ENCODE measurements around the gene MAF.

The MAF gene

GRCh38 chr16:79618692-79619050 lies 18.1 kb upstream of the MAF start:
- DNase-seq (ENCODE audit: low read depth): no peak
- no peak for TF ChIP-seq CTCF (IDR thresholded peaks at IDR 0.05; ENCODE audit: low read length, missing control alignments)
- no peak overlapping the region for H3K4me3 ChIP-seq (replicated peaks; ENCODE audit: low read depth, low read length)

- TF ChIP-seq CTCF (IDR thresholded peaks at IDR 0.05; ENCODE audit: low read length, missing control alignments): no peak
- no peak for DNase-seq (ENCODE audit: low read depth)
- H3K4me3 ChIP-seq (replicated peaks; ENCODE audit: low read depth, low read length): no peak overlapping the region
Observed at GRCh38 chr16:79618041-79618691, 17.6 kb upstream of the MAF start.

GRCh38 chr16:79613009-79613408 lies 12.5 kb upstream of the MAF start:
- no peak for TF ChIP-seq CTCF (IDR thresholded peaks at IDR 0.05; ENCODE audit: low read length, missing control alignments)
- H3K4me3 ChIP-seq (replicated peaks; ENCODE audit: low read depth, low read length): no peak overlapping the region
- DNase-seq (ENCODE audit: low read depth): no peak

- DNase-seq (ENCODE audit: low read depth): no peak
- no peak for TF ChIP-seq CTCF (IDR thresholded peaks at IDR 0.05; ENCODE audit: low read length, missing control alignments)
- H3K4me3 ChIP-seq (replicated peaks; ENCODE audit: low read depth, low read length): no peak overlapping the region
Observed at GRCh38 chr16:79612207-79612606, 11.7 kb upstream of the MAF start.

GRCh38 chr16:79610771-79611170 lies 10.2 kb upstream of the MAF start:
- no peak for TF ChIP-seq CTCF (IDR thresholded peaks at IDR 0.05; ENCODE audit: low read length, missing control alignments)
- DNase-seq (ENCODE audit: low read depth): no peak

GRCh38 chr16:79609861-79610260 lies 9.3 kb upstream of the MAF start:
- DNase-seq (ENCODE audit: low read depth): no peak
- TF ChIP-seq CTCF (IDR thresholded peaks at IDR 0.05; ENCODE audit: low read length, missing control alignments): no peak
- no peak overlapping the region for H3K4me3 ChIP-seq (replicated peaks; ENCODE audit: low read depth, low read length)

More at GRCh38 chr16:79610771-79611170, 10.2 kb upstream of the MAF start:
- no peak overlapping the region for H3K4me3 ChIP-seq (replicated peaks; ENCODE audit: low read depth, low read length)

GRCh38 chr16:79608976-79609375 lies 8.4 kb upstream of the MAF start:
- DNase-seq (ENCODE audit: low read depth): no peak
- H3K4me3 ChIP-seq (replicated peaks; ENCODE audit: low read depth, low read length): no peak overlapping the region
- no peak for TF ChIP-seq CTCF (IDR thresholded peaks at IDR 0.05; ENCODE audit: low read length, missing control alignments)

Data from fibroblast of pulmonary artery (primary cell).